Astrocyte (in vitro differentiated cells and primary cell): Measurements from ENCODE around the gene ARL5A. TPM values are rescaled to one million over a fixed set of nuclear protein-coding genes. Genes with fewer than 3 reads are reported as not detected.
A peak's percentile ranks its signal among the peaks of the same experiment; 100 is the strongest.

ENCODE experiments used
- DNase-seq: peaks from one replicate; pipeline ENCODE4 v3.0.0-alpha.2; 2010; ENCODE audit warnings: low read depth
- FAIRE-seq: peaks from 2 replicates; lab custom pipeline; 2011; peaks lifted over from hg19 to GRCh38; lab: Jason Lieb, UNC
- H2AFZ ChIP-seq: 2 replicates; pipeline ENCODE4 v1.6.0; 2012; ENCODE audit warnings: low read depth, low read length, inconsistent platforms
- H3K27ac ChIP-seq: 2 replicates; pipeline ENCODE4 v1.5.1; 2011; ENCODE audit warnings: low read depth, low read length, inconsistent platforms
- H3K27me3 ChIP-seq: 2 replicates; pipeline ENCODE4 v1.6.0; 2011; ENCODE audit warnings: low read length, inconsistent platforms; ENCODE audit not compliant: insufficient read depth
- H3K36me3 ChIP-seq: 2 replicates; pipeline ENCODE4 v1.5.1; 2011; ENCODE audit warnings: low read length, inconsistent platforms; ENCODE audit not compliant: insufficient read depth
- H3K4me1 ChIP-seq: 2 replicates; pipeline ENCODE4 v1.5.1; 2011; ENCODE audit warnings: low read length, inconsistent platforms; ENCODE audit not compliant: insufficient read depth
- H3K4me2 ChIP-seq: 2 replicates; pipeline ENCODE4 v1.6.0; 2012; ENCODE audit warnings: low read length, inconsistent platforms
- H3K4me3 ChIP-seq: 2 replicates; pipeline ENCODE4 v1.5.1; 2011; ENCODE audit warnings: low read depth, mild to moderate bottlenecking, low read length, inconsistent platforms; ENCODE audit not compliant: insufficient read depth
- H3K79me2 ChIP-seq: 2 replicates; pipeline ENCODE4 v1.6.0; 2012; ENCODE audit warnings: mild to moderate bottlenecking, low read length, inconsistent platforms; ENCODE audit not compliant: insufficient read depth
- H3K9ac ChIP-seq: 2 replicates; pipeline ENCODE4 v1.6.0; 2012; ENCODE audit warnings: mild to moderate bottlenecking, low read length, inconsistent platforms
- H3K9me3 ChIP-seq: 2 replicates; pipeline ENCODE4 v1.5.1; 2012; ENCODE audit warnings: low read depth, mild to moderate bottlenecking, low read length, inconsistent platforms; ENCODE audit not compliant: insufficient read depth
- H4K20me1 ChIP-seq: 2 replicates; pipeline ENCODE4 v1.6.0; 2012; ENCODE audit warnings: low read length, inconsistent platforms; ENCODE audit not compliant: insufficient read depth
- H3K27ac Mint-ChIP-seq: one replicate; pipeline ENCODE4 v1.8.0; 2021; ENCODE audit warnings: mild to moderate bottlenecking, mixed read lengths; ENCODE audit not compliant: unreplicated experiment
- H3K27me3 Mint-ChIP-seq: one replicate; pipeline ENCODE4 v1.8.0; 2021; ENCODE audit warnings: low read depth, mixed read lengths; ENCODE audit not compliant: unreplicated experiment
- H3K36me3 Mint-ChIP-seq: one replicate; pipeline ENCODE4 v1.8.0; 2021; ENCODE audit warnings: low read depth, mixed read lengths; ENCODE audit not compliant: unreplicated experiment
- H3K4me1 Mint-ChIP-seq: one replicate; pipeline ENCODE4 v1.8.0; 2021; ENCODE audit warnings: low read depth, mixed read lengths; ENCODE audit not compliant: unreplicated experiment
- H3K4me3 Mint-ChIP-seq: one replicate; pipeline ENCODE4 v1.8.0; 2021; ENCODE audit warnings: mild to moderate bottlenecking, moderate library complexity, mixed read lengths; ENCODE audit not compliant: unreplicated experiment
- H3K9me3 Mint-ChIP-seq: one replicate; pipeline ENCODE4 v1.8.0; 2021; ENCODE audit warnings: mild to moderate bottlenecking, mixed read lengths; ENCODE audit not compliant: unreplicated experiment
- CTCF ChIP-seq: IDR thresholded peaks from 2 replicates; pipeline ENCODE4 v1.5.1; 2011; ENCODE audit warnings: low read depth, mild to moderate bottlenecking, inconsistent platforms, low read length, moderate library complexity; ENCODE audit not compliant: insufficient read depth
- EZH2 ChIP-seq: IDR thresholded peaks from 2 replicates; pipeline ENCODE4 v1.6.1; 2012; ENCODE audit warnings: mild to moderate bottlenecking, low read length, inconsistent platforms; ENCODE audit not compliant: insufficient read depth
- total RNA-seq: library from RNA; stranded (reverse); gene quantifications from 2 replicates; pipeline ENCODE4 v1.2.1, GENCODE V29; 2021

The ARL5A gene
- total RNA-seq, 1 donor from 2014 or later: 69.7 TPM

- peaks cover 60% of the 10 kb centered on the region for H4K20me1 ChIP-seq
Measured at GRCh38 chr2:151816843-151817242, 11.4 kb downstream of the ARL5A start.

GRCh38 chr2:151815821-151816489, 12.3 kb downstream of the ARL5A start:
- Mint-ChIP-seq H3K4me1 (peaks cover 3% of the 10 kb centered on the region), H3K27ac (no peak overlapping the region)

More at GRCh38 chr2:151816843-151817242, 11.4 kb downstream of the ARL5A start:
- TF ChIP-seq CTCF: no peak
- TF ChIP-seq EZH2: no peak
- H3K27me3 ChIP-seq: no peaks in the 10 kb centered on the region
- peaks cover 72% of the 10 kb centered on the region for H3K79me2 ChIP-seq
- no peak overlapping the region for H3K9ac ChIP-seq
- no peak overlapping the region for H2AFZ ChIP-seq
- no peaks in the 10 kb centered on the region for H3K9me3 ChIP-seq
- H3K27ac ChIP-seq: no peak overlapping the region
- no peak overlapping the region for H3K4me3 ChIP-seq
- no peaks in the 10 kb centered on the region for H3K36me3 ChIP-seq
- Mint-ChIP-seq H3K27ac (no peak overlapping the region), H3K36me3 (peaks cover 12% of the 10 kb centered on the region), H3K4me3 (no peak overlapping the region), H3K9me3 (no peaks in the 10 kb centered on the region), H3K4me1 (peaks cover 7% of the 10 kb centered on the region), H3K27me3 (no peaks in the 10 kb centered on the region)
- no peaks in the 10 kb centered on the region for H3K4me1 ChIP-seq
- H3K4me2 ChIP-seq: no peak overlapping the region
- DNase-seq: no peak
- FAIRE-seq: peak; percentile 29

More at GRCh38 chr2:151815821-151816489, 12.3 kb downstream of the ARL5A start:
- Histone ChIP-seq H3K27ac (no peak overlapping the region), H3K36me3 (no peaks in the 10 kb centered on the region), H2AFZ (no peak overlapping the region), H3K9me3 (no peaks in the 10 kb centered on the region), H3K4me3 (no peak overlapping the region), H3K9ac (no peak overlapping the region), H3K27me3 (no peaks in the 10 kb centered on the region), H3K4me1 (no peaks in the 10 kb centered on the region), H3K4me2 (no peak overlapping the region), H3K79me2 (peaks cover 64% of the 10 kb centered on the region), H4K20me1 (peaks cover 54% of the 10 kb centered on the region)
- FAIRE-seq (no peak), DNase-seq (no peak)
- Mint-ChIP-seq H3K9me3 (no peaks in the 10 kb centered on the region), H3K36me3 (peaks cover 10% of the 10 kb centered on the region), H3K4me3 (no peak overlapping the region), H3K27me3 (no peaks in the 10 kb centered on the region)
- TF ChIP-seq EZH2 (no peak), CTCF (no peak)
